ENCODE data around the gene TMEM222.
"Not testable (repeated sequence)": the region's sequence is repeated elsewhere in the genome, so short reads cannot be mapped to it uniquely, and the experiment has no call there.

TMEM222 gene, protein sequence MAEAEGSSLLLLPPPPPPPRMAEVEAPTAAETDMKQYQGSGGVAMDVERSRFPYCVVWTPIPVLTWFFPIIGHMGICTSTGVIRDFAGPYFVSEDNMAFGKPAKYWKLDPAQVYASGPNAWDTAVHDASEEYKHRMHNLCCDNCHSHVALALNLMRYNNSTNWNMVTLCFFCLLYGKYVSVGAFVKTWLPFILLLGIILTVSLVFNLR

DNA sequence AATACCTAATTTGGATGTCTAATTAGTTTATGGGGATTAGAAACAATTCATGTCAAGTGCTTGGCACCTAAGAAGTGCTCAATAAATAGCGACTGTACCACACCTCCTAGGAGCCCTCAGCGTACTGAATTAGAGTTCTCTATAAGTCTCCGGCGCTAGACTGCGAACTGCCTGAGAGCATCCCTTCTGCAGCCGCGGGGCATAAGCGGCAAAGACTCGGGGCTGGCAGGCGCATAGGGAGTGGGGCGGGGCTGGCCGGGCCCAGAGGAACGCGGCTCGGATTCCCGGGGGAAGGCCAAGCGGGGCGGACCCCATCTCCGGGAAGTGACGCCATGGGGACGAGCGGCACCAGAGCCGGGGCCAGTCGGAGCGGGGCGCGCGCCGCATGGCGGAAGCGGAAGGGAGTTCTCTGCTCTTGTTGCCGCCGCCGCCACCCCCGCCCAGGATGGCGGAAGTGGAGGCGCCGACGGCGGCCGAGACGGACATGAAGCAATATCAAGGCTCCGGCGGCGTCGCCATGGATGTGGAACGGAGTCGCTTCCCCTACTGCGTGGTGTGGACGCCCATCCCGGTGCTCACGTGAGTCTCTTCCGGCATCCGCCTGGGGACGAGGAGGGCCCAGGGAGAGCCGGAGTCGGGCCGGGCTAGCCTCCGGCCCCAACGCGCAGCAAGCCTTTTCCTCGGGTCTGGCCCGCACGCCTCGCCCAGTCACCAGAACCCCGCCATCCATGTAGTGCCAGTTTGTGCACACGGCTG, at the start of gene TMEM222:
TSS of gene TMEM222 (plus strand) at position 351 of the 756 bp plus-strand sequence. CDS start at position 386, 35 bp downstream.
- peak; percentile 88 to 99 (median 96) for DNase-seq

GRCh38 chr1:27274204-27274603, 47.8 kb upstream of the TMEM222 start:
- DNase-seq: no peak

DNA sequence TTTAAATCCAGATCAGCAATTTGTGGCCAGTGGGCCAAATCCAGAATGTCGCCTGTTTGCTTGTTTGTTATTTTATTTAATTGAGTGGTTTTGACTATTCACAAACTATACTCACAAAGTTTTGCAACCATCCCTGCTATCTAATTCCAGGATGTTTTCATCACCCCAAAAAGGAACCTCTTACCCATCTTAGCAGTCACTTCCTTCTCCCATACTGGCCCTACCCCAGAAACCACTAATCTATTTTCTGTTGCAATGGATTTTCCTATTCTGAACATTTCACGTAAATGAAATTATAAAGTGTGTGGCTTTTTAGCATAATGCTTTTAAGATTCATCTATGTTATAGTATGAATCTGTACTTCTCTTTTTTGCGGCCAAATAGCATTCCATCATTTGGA, 46.3 kb upstream of the TMEM222 start:
- no peak for DNase-seq

DNA sequence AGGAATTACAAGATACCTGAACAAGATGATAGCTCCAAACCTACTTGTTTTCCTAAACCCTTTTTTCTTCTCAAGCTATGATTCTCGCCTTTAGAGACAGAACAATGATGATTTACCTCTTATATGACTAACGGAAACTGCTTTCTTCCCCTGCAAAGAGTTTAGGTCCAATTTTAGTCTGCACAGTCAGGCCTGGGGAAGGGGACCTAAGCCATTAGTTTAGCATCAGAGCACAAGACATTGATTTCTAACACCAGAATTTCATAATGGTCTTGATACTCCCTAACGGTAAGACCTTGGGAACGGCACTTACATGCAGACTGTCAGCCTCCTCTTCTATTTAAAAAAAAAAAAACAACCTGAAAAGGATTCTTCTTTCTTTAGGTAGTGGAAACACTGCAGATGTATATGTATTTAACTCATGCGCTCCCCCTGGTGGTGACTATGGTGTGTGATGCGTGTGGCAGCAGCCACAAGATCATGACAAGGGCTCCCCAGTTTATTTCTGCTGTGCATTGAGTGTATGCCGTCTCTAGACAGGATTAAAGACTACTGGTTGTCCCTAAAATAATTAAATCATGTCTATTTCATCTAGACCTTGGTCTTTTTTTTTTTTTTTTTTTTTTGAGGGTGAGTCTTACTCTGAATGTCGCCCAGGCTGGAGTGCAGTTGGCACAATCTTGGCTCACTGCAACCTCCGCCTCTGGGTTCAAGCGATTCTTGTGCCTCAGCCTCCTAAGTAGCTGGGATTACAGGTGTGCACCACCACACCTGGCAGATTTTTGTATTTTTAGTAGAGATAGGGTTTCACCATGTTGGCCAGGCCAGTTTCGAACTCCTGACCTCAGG, 37.3 kb upstream of the TMEM222 start:
- peak in 50 of 56 donors; percentile 4 to 92 (median 46) for DNase-seq

- DNase-seq: no peak
Measured at GRCh38 chr1:27285274-27285660, 36.7 kb upstream of the TMEM222 start.

DNA sequence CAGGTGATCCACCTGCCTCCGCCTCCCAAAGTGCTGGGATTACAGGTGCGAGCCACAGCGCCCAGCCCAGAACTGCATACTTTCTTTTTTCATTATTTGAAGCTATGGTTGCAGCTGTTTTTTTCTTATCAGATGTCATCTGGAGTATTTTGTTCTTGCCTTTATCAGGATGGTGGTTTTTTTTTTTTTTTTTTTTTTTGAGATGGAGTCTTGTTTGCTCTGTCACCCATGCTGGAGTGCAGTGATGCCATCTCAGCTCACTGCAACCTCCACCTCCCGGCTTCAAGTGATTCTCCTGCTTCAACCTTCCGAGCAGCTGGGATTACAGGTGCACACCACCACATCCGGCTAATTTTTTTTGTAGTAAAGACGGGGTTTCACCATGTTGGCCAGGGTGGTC, 36.1 kb upstream of the TMEM222 start:
- DNase-seq: not testable (repeated sequence)

DNA sequence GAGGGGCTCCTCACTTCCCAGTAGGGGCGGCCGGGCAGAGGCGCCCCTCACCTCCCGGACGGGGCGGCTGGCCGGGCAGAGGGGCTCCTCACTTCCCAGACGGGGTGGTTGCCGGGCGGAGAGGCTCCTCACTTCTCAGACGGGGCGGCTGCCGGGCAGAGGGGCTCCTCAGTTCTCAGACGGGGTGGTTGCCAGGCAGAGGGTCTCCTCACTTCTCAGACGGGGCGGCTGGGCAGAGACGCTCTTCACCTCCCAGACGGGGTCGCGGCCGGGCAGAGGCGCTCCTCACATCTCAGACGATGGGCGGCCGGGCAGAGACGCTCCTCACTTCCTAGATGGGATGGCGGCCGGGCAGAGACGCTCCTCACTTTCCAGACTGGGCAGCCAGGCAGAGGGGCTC, 32.8 kb upstream of the TMEM222 start:
- not testable (repeated sequence) for DNase-seq

DNA sequence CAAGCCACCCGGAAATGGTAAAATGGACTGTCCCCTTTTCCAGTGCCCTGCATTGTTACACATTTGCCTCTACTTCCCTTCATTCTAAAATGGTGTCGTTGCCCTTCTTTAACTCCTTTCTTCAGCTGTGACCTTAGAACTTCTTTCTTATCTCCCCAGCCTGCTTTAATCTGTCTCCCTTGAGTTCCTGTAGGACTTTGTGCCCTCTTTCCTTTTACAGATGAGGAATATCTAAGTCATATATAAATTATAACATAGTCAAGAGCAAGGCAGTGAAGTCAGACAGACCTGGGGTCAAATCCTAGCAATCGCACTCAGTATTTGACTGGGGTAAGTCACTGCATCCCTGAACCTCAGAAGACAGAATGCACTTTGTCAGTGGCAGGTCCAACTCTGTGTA, 31.4 kb upstream of the TMEM222 start:
- no peak for DNase-seq

- no peak for DNase-seq
Measured at GRCh38 chr1:27292106-27292505, 29.9 kb upstream of the TMEM222 start.

DNA sequence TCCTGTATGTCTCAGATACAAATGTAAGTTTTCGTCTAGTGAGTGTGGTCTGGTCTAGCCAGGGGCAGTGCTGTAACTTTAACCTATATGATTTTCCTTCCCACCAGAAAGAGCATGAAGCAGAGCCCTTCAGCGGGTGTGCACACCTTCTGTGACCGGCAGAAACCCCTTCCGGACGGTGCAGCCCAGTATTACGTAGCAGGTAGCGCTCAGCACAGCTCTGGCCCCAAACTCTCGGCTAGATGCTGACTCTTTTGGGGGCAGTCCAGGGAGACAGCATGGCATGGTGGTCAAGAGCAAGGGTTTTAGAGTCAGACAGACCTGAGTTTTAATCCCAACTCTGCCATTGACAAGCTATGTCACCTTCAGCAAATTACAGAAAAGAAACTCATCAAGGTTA, 28.0 kb upstream of the TMEM222 start:
- DNase-seq: no peak

DNA sequence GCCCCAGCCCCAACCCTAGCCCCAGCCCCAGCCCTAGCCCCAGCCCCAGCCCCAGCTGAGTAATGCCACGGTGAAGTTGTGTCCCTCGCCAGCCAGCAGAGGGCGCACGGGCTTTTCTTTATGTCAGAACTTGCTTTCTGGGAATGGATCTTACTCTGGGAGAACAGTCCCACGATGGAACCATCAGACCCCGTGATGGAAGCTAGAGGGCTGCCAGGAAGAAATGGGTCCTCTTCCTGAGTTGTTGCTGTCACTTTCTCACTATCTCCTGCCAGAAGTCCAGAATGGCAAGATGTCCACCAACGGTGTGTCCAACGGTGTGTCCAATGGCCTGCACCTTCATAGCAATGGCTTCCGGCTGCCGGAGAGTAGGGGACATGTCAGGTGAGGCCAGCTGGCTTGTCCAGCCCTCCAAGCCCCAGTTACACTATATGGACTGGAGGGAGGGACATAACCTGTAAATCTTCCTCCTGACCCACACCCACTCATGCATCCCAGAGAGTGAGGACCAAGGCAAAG, 25.1 kb upstream of the TMEM222 start:
- DNase-seq: peak in 48 of 56 donors; percentile 4 to 78 (median 37)

DNA sequence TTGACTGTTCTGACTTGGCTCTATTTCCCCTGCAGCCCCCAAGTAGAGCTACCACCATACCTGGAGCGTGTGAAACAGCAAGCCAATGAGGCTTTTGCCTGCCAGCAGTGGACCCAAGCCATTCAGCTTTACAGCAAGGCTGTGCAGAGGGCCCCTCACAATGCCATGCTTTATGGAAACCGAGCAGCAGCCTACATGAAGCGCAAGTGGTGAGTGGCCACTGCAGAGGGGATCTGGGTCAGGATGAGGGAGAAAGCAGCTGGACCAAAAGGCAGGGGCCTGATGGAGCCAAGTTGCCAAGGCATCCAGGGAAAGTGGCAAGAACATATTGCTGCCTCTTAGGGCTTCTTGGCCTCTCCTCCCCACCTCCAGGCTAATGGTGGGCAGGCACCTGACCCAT, 24.1 kb upstream of the TMEM222 start:
- DNase-seq: no peak

DNA sequence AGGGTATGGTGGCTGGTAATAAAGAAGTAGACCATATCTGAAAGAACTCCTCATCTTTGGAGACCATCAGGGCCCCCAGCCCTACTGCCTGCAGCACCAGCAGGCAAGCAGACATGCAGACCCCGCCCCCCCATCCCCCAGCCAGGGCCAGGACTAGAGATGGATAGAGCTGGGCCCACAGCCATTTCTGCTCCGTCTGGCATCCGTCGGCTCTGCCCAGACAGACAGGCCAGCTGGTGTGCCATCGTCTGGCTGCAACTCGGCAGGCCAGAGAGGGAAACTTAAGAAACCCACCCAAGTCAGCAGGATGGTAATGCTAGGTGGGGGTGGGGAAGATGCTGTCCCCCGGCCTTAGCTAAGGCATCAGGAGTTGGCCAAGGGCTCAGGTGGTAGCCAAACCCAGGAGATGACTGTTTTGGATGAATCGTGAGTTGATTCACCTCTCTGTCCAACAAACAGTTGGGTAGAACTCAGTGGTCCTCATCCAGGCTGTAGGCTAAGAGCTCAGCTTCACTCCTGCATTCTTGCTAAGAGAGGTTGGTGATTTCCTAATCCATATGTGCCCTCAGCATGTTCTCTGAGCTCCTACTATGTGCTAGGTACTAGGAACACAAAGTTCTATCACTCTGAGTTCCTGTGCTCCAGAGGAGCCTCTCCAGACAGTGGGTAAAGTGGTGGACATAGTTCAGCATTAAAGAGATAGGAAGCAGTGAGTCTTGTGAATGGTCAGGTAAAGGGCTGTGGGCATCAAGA, 23.2 kb upstream of the TMEM222 start:
- no peak for DNase-seq

DNA sequence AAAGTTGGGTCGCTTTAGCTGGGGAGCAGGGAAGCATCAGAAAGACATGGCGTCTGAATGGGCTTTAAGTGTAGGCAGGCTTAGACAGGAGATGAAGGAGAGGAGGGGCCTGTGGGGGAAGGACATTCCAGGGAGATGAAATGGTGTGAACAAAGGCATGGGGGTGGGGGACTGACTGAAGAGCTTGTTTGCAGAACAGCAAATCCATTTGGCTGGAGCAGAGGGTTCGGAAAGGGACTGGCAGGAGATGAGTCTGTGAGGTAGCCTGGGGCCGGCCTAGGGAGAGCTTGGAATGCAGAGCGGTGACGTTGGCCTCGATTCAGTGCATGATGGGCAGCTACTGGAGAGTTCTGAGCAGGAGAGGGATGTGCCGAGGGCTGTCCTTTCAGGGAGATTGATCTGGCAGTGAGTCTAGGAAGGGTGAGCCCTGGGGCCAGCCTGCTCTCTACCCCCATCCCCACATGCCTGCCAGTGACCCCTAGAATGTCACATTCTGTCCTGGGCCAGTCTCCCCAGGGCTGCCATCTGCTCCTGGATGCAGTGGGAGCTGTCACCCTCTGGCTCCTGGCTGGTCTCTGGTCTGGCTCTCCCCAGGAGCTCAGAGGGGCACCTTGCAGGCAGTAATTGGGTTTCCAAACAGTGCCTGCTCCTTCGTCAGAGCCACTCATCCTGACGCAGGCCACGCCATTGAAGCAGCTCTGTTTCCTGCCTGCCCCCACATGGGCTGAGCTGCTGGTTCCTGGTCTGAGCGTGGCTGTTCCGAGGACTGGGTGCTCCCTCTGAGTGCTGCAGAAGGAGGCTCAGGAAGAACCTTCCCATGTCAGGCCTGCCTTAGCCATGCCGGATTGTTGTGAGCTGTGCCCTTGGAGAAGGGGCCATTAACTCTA, 22.3 kb upstream of the TMEM222 start:
- DNase-seq: peak in 45 of 56 donors; percentile 5 to 63 (median 37)

GRCh38 chr1:27300341-27301051, 21.5 kb upstream of the TMEM222 start:
- peak in 55 of 56 donors; percentile 22 to 88 (median 71) for DNase-seq

- DNase-seq: peak in 2 of 56 donors; percentile 30 to 51
Measured at GRCh38 chr1:27301052-27301422, 20.9 kb upstream of the TMEM222 start.

DNA sequence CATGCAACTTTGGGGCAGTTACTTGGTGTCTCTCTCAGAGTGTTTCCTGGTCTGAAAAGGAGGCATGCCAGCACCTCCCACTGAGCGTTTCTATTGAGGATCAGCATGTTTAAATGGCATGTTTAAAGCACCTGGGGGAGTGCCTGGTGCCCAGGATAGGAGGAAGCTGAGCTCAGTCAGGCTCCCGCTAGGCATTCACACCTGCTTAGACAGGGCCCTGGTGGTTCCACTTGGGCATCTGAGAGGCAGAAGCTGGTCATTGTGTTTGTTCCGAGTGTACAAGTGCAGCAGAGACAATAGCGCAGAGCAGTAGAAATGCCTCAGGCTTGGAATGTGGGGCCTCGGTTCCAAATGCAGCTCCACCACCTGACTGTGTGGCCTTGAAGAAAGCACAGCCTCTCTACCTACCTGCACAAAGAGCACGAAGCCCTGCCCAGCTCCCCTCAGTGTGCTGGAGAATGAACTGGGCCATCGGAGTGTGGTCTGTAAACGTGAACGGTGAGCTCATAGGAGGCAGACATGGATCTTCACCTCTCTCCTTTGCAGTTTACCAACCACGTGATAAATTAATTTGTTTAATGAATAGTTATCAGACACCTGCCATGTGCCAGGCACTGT, 20.3 kb upstream of the TMEM222 start:
- no peak for DNase-seq

DNA sequence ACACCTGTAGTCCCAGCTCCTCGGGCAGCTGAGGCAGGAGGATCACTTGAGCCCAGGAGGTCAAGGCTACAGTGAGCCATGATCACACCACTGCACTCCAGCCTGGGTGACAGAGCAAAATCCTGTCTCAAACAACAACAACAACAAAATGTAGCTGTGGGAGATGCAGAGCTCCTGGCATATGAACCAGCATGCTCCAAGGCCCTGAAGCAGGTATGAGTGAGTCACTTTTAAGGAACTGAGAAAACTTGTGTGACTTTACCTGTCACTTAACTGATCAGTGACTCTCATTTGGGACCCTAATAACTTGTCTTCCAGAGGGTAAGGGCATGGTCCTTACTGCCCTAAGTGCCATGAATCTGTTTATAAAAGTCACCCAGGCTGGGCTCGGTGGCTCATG, 19.4 kb upstream of the TMEM222 start:
- no peak for DNase-seq

- no peak for DNase-seq
Measured at GRCh38 chr1:27303509-27303908, 18.5 kb upstream of the TMEM222 start.

Data from amygdala (tissue), 56 donors.